Activated CD8-positive, alpha-beta T cell treated with anti-CD3 and anti-CD28 coated beads for 36 hours (primary cell): ENCODE results near the gene ADARB2. TPM values are rescaled to one million over a fixed set of nuclear protein-coding genes. Genes with fewer than 3 reads are reported as not detected.
A peak's percentile ranks its signal among the peaks of the same experiment; 100 is the strongest.

Experiments used
- ATAC-seq: fragments of 200-7000 bp; cut with Tn5 transposase; one replicate; pipeline ENCODE4 v1.10.0; 2021; ENCODE audit warnings: mild to moderate bottlenecking, moderate library complexity
- CTCF ChIA-PET: fragments of 350-600 bp; sonication (Branson Sonifier 250); formaldehyde crosslinking; loops from one replicate; lab custom pipeline; 2021; ENCODE audit warnings: antibody characterized with exemption; lab: Charles Lee
- POLR2A ChIA-PET: fragments of 350-600 bp; sonication (Branson Sonifier 250); formaldehyde crosslinking; loops from one replicate; lab custom pipeline; 2021; ENCODE audit warnings: antibody characterized with exemption; lab: Charles Lee
- DNase-seq: peaks from one replicate; pipeline ENCODE4 v3.0.0-alpha.2; 2020
- H3K27ac Mint-ChIP-seq: one replicate; pipeline ENCODE4 v1.8.0; 2021; ENCODE audit warnings: mild to moderate bottlenecking, mixed read lengths
- H3K27me3 Mint-ChIP-seq: one replicate; pipeline ENCODE4 v1.8.0; 2021; ENCODE audit warnings: mixed read lengths
- H3K36me3 Mint-ChIP-seq: one replicate; pipeline ENCODE4 v1.8.0; 2021; ENCODE audit warnings: low read depth, mixed read lengths
- H3K4me1 Mint-ChIP-seq: one replicate; pipeline ENCODE4 v1.8.0; 2021; ENCODE audit warnings: low read depth, mixed read lengths
- H3K4me3 Mint-ChIP-seq: one replicate; pipeline ENCODE4 v1.8.0; 2021; ENCODE audit warnings: mild to moderate bottlenecking, moderate library complexity, mixed read lengths
- H3K9me3 Mint-ChIP-seq: one replicate; pipeline ENCODE4 v1.8.0; 2021; ENCODE audit warnings: mixed read lengths
- CTCF ChIP-seq: fragments of 200-600 bp; IDR thresholded peaks from one replicate; pipeline ENCODE4 v1.8.0; 2022; ENCODE audit warnings: antibody characterized with exemption, mild to moderate bottlenecking
- intact Hi-C: fragments of 100-400 bp; cut with micrococcal nuclease; formaldehyde crosslinking; loops from one replicate; pipeline ENCODE4 v1.10.0; 2022
- total RNA-seq, 2 experiments: library from RNA; stranded (reverse); gene quantifications; one replicate each; pipeline ENCODE4 v1.2.3, GENCODE V29; 2021

The ADARB2 gene
- total RNA-seq, 2 experiments from 2014 or later: 1.3 to 1.6 TPM

DNA sequence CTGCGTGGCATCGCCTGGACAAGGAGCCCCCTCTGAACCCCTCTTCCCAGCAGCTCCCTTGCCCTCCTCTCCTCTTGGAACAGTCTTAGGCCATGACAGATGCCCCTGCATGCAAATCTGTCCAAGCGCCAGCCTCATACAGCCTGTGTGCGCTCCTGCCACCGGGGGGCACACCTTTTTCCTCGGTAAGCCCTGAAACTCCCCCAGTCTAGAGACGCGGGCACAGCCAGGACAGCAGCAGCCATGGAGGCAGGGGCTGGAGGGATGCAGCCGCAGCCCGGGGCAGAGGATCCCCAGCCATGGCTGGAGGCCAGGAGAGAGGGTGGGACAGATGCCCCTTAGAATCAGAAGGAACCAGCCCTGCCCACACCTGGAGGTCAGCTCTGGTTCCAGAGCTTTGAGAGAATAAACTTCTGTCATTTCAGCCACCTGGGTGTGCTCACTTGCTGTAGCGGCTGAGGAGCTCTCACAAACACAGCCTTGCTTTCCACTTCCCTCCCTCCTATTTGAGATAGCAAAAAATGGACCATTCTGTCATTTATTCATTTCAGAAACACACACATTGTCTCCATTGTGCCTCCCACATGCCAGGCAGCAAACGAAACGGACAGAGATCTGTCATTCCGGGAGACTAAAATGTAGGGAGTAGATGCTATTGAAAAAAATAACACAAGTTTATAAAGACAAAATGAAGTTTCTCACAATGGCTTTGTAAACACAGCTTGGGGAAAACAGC lies 439.6 kb downstream of the ADARB2 start:
- H3K4me1 Mint-ChIP-seq: peaks cover 5% of the 10 kb centered on the region
- ChIA-PET POLR2A (interaction anchor here (0.8 kb wide), 1 partner anchor 17 kb away, joined by 3 read pairs; no protein-coding TSS in a partner anchor), CTCF (no interaction called here)
- DNase-seq (peak; percentile 16), ATAC-seq (peak; percentile 20)
- intact Hi-C loops: no loop called here
- no peak for TF ChIP-seq CTCF
- H3K27me3 Mint-ChIP-seq: peaks cover 6% of the 10 kb centered on the region
- no peak overlapping the region for H3K4me3 Mint-ChIP-seq
- no peaks in the 10 kb centered on the region for H3K36me3 Mint-ChIP-seq
- H3K27ac Mint-ChIP-seq: no peak overlapping the region
- H3K9me3 Mint-ChIP-seq: no peaks in the 10 kb centered on the region

- ChIA-PET POLR2A (no interaction called here), CTCF (interaction anchor here (0.9 kb wide), 1 partner anchor 73 kb away, joined by 3 read pairs; no protein-coding TSS in a partner anchor)
- intact Hi-C loops: no loop called here
These were observed 441.4 kb downstream of the ADARB2 start for GRCh38 chr10:1295756-1296480.

DNA sequence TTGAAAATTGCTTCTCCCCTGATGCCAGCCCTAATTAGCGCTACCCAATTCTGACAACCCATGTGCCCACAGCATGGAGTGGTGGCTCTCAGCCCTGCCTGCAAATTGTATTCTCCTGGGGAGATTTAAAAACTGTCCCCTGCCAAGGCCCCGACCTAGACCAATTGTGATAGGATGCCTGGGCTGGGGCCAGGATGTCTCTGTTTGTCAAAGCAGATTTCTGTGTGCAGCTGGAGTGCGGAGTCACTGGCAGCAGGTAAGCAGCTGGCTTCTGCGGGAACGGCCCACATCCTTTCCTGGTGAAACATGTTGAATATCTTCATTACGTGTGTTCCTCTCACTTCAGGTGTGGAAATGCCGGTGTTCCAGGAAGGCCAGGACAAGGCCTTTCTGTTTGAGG lies 442.6 kb downstream of the ADARB2 start:
- no peak for DNase-seq
- ATAC-seq: no peak
- Mint-ChIP-seq H3K27me3 (peaks cover 10% of the 10 kb centered on the region), H3K36me3 (no peaks in the 10 kb centered on the region), H3K27ac (no peak overlapping the region), H3K4me1 (peaks cover 5% of the 10 kb centered on the region), H3K4me3 (no peak overlapping the region), H3K9me3 (no peaks in the 10 kb centered on the region)
- intact Hi-C loops: no loop called here
- POLR2A ChIA-PET: no interaction called here
- CTCF ChIA-PET: no interaction called here
- no peak for TF ChIP-seq CTCF

More at GRCh38 chr10:1295756-1296480, 441.4 kb downstream of the ADARB2 start:
- DNase-seq (no peak), ATAC-seq (no peak)
- H3K9me3 Mint-ChIP-seq: no peaks in the 10 kb centered on the region
- H3K27ac Mint-ChIP-seq: no peak overlapping the region
- H3K36me3 Mint-ChIP-seq: no peaks in the 10 kb centered on the region
- H3K27me3 Mint-ChIP-seq: peaks cover 10% of the 10 kb centered on the region
- H3K4me1 Mint-ChIP-seq: peaks cover 5% of the 10 kb centered on the region
- H3K4me3 Mint-ChIP-seq: no peak overlapping the region
- TF ChIP-seq CTCF: no peak

DNA sequence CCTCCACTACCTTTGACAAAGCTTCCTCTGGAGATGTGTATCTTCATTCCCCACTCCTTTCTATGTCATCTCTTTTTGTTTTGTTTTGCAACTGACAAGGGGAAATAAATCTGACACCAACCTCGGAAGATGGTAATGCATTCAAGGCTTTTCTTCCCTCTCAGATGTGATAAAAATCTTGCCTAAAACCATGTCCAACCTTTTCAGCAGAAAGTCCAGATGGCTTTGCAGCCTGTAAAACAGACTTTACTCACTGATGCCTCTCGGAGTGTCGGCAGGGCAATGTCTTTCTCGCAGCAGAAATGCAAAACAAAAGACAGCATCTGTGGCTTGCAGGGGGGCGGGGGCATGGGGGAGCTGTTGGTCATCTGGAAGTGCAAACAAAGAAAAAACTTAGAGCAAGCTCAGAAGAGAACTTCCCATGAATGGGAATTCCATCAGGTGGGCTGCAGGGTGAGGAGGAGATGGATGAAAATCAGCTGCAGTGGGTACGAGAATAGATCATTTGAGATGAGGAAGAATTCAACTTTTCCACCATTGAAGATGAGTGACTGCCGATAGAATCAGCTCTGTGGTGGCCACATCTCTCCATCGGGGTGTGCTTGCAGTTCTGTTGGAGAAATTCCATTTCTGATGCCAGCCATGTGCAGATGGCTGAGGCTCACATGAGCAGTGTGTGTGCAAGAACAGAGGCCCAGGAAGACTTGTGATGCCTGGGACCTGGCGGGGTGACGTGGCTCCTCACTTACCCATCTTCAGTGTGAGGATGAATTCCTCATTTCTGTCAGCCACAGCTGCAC lies 443.5 kb downstream of the ADARB2 start:
- TF ChIP-seq CTCF: no peak
- Mint-ChIP-seq H3K9me3 (no peaks in the 10 kb centered on the region), H3K27ac (no peak overlapping the region), H3K36me3 (no peaks in the 10 kb centered on the region), H3K27me3 (peaks cover 8% of the 10 kb centered on the region), H3K4me1 (peaks cover 3% of the 10 kb centered on the region), H3K4me3 (no peak overlapping the region)
- no peak for ATAC-seq
- DNase-seq: no peak
- ChIA-PET CTCF (interaction anchor here (1.0 kb wide), 1 partner anchor 184 kb away, joined by 3 read pairs; no protein-coding TSS in a partner anchor), POLR2A (interaction anchor here (0.6 kb wide), 1 partner anchor 663 kb away, joined by 3 read pairs; no protein-coding TSS in a partner anchor)
- intact Hi-C loops: no loop called here
